Left ventricle myocardium inferior (tissue), 1 donor: ENCODE data around the gene NFYB. TPM values are rescaled to one million over a fixed set of nuclear protein-coding genes. Genes with fewer than 3 reads are reported as not detected.

Source experiments
- DNase-seq: peaks from one replicate; pipeline ENCODE4 v3.0.0-alpha.2; 2020
- H3K27ac ChIP-seq: fragments of 200-600 bp; replicated peaks from 2 replicates; pipeline ENCODE4 v1.8.0; 2021
- H3K27me3 ChIP-seq: fragments of 200-600 bp; 2 replicates; pipeline ENCODE4 v1.8.0; 2021; ENCODE audit warnings: low read depth
- H3K36me3 ChIP-seq: fragments of 200-600 bp; 2 replicates; pipeline ENCODE4 v1.8.0; 2021
- H3K4me1 ChIP-seq: fragments of 200-600 bp; 2 replicates; pipeline ENCODE4 v1.8.0; 2021
- H3K4me3 ChIP-seq: fragments of 200-600 bp; 2 replicates; pipeline ENCODE4 v1.8.0; 2021; ENCODE audit warnings: mild to moderate bottlenecking, moderate library complexity
- H3K9me3 ChIP-seq: fragments of 200-600 bp; replicated peaks from 2 replicates; pipeline ENCODE4 v1.8.0; 2021
- CTCF ChIP-seq: fragments of 200-600 bp; IDR thresholded peaks from 2 replicates; pipeline ENCODE4 v1.8.0; 2021; ENCODE audit warnings: antibody characterized with exemption, mild to moderate bottlenecking, borderline replicate concordance
- intact Hi-C: fragments of 100-400 bp; cut with micrococcal nuclease; formaldehyde crosslinking; loops from one replicate; pipeline ENCODE4 v1.11.0; 2022
- total RNA-seq: library from RNA; stranded (reverse); fragmentation: NEBNext Ultra II Directional; extraction: Animal tissue kit (Norgen Biotek cat#: 25700); gene quantifications from one replicate; pipeline ENCODE4 v1.2.1, GENCODE V29; 2021
- donor health status: DM: no; HTN: yes; CAD: no; lungs with severe emphysema.

The NFYB gene
- total RNA-seq, 1 donor from 2014 or later: 34.5 TPM

GRCh38 chr12:104143002-104143401 is 5.0 kb upstream of the NFYB start:
- H3K27ac ChIP-seq: no peak overlapping the region
- no peak for TF ChIP-seq CTCF
- H3K9me3 ChIP-seq: no peaks in the 10 kb centered on the region
- H3K27me3 ChIP-seq: no peaks in the 10 kb centered on the region
- DNase-seq: no peak
- H3K4me1 ChIP-seq: peaks cover 10% of the 10 kb centered on the region
- H3K36me3 ChIP-seq: no peaks in the 10 kb centered on the region
- intact Hi-C loops: no loop called here
- H3K4me3 ChIP-seq: no peak overlapping the region

GRCh38 chr12:104142543-104142942 is 4.5 kb upstream of the NFYB start:
- DNase-seq: no peak
- Histone ChIP-seq H3K9me3 (no peaks in the 10 kb centered on the region), H3K36me3 (no peaks in the 10 kb centered on the region), H3K27me3 (no peaks in the 10 kb centered on the region), H3K4me3 (no peak overlapping the region), H3K4me1 (peaks cover 10% of the 10 kb centered on the region), H3K27ac (no peak overlapping the region)
- intact Hi-C loops: no loop called here
- no peak for TF ChIP-seq CTCF

- Histone ChIP-seq H3K9me3 (no peaks in the 10 kb centered on the region), H3K27ac (peak overlapping the region; percentile 93), H3K4me1 (peaks cover 46% of the 10 kb centered on the region), H3K36me3 (peaks cover 8% of the 10 kb centered on the region), H3K27me3 (no peaks in the 10 kb centered on the region), H3K4me3 (peak overlapping the region; percentile 65)
- TF ChIP-seq CTCF: no peak
- intact Hi-C loops: no loop called here
- DNase-seq: peak; percentile 20
These were observed 765 bp upstream of the NFYB start for GRCh38 chr12:104138797-104139152.

GRCh38 chr12:104137001-104137901 is 759 bp downstream of the NFYB start:
- Histone ChIP-seq H3K27me3 (no peaks in the 10 kb centered on the region), H3K27ac (peak overlapping the region; percentile 93), H3K36me3 (peaks cover 13% of the 10 kb centered on the region), H3K4me1 (peaks cover 61% of the 10 kb centered on the region), H3K9me3 (no peaks in the 10 kb centered on the region), H3K4me3 (peak overlapping the region; percentile 89)
- intact Hi-C loops: no loop called here
- DNase-seq: peak; percentile 35
- TF ChIP-seq CTCF: no peak

GRCh38 chr12:104136577-104136976 is 1.4 kb downstream of the NFYB start:
- Histone ChIP-seq H3K36me3 (peaks cover 13% of the 10 kb centered on the region), H3K4me1 (peaks cover 68% of the 10 kb centered on the region), H3K9me3 (no peaks in the 10 kb centered on the region), H3K27ac (peak overlapping the region; percentile 93), H3K4me3 (peak overlapping the region; percentile 89), H3K27me3 (no peaks in the 10 kb centered on the region)
- intact Hi-C loops: no loop called here
- no peak for DNase-seq
- no peak for TF ChIP-seq CTCF
